T-helper 22 cell (primary cell): Measurements from ENCODE around the gene DDHD1.

Experiments
- DNase-seq: peaks from one replicate; pipeline ENCODE4 v3.0.0-alpha.2; 2020; ENCODE audit warnings: low read depth

The DDHD1 gene

DNA sequence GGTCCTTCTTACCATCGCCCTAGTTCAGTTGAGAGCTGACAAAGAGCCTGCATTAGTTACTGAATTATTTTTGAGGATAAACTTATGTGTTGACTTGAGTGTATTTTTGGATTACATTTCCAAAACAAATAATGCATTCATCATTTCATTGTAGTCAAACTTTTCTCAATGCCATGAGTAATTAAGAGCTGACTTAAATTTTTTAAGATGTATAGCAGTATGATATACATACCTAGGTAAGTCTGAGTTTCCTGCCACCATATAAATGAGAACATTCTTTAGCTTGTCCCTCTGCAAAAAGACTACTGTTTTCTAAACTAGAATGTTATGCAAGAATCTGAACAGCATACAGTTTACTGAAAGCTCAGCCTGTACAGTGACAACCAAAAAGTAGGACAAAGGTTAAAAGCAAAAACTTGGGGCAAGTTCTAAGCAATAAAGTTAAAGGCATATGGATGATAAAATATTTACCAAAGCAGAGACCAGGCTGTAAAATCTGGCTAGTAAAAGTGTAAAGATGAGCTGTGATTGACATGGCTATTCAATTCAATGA is 120.2 kb downstream of the DDHD1 start:
- no peak for DNase-seq

- DNase-seq = no peak
These were observed 120.8 kb downstream of the DDHD1 start for GRCh38 chr14:53032161-53032803.

DNA sequence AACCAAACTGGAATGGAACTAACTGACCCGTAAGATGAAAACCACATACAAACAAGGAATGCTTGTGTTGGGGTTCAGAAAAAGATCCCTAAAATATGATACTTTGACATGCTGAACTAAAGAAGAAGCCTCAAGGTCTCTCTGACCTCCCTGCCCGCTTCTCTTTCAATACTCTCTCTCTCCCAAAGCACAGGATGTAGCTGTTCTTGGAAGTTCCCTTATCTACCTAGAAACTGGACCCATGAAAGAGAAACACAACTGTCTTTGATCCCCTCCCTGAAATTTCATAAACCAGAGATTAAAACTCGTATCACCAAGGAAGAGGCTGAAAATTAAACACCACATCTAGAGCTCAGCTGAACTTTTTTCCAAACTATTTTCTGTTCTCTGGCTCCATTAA is 125.6 kb downstream of the DDHD1 start:
- no peak for DNase-seq

DNA sequence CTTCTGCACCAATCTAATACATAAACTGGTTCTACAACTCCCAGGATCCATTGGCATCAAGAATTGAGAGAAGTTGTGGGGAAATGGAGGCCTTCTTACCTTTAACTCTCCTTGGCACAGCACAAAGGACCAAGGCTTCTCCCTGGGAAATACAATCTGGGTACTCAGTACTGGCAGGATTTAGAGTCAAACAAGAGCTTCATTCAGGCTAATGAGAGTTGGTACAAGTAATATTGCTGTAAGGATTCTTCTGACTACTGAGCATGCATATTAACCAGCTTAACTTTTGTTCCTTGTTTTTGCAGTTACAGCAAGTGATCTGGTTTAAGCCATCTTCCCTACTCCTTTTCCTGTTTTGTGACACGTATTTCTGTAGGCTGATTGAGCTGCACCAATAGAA is 126.1 kb downstream of the DDHD1 start:
- DNase-seq = no peak

GRCh38 chr14:53023325-53023724 is 129.8 kb downstream of the DDHD1 start:
- no peak for DNase-seq

DNA sequence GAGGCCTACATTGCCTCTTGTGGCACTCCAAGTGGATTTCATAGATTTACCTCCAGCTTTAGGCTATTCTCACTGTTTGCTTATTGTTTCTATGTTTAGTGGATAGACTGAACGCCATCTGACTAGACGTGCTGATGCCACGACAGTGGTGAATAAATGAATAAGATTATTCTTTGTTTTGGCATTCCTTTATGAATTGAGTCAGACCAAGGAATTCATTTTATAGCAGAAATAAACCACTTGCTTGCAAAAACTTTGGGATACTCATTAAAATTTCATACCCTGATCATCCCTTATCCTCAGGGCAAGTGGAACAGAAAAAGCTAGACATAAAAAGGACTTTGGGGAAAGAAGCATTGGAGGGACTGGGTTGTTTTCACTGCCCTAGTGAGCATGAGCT is 130.5 kb downstream of the DDHD1 start:
- no peak for DNase-seq

GRCh38 chr14:53020193-53020932 is 132.8 kb downstream of the DDHD1 start:
- no peak for DNase-seq

GRCh38 chr14:53019406-53019805 is 133.7 kb downstream of the DDHD1 start:
- no peak for DNase-seq

DNA sequence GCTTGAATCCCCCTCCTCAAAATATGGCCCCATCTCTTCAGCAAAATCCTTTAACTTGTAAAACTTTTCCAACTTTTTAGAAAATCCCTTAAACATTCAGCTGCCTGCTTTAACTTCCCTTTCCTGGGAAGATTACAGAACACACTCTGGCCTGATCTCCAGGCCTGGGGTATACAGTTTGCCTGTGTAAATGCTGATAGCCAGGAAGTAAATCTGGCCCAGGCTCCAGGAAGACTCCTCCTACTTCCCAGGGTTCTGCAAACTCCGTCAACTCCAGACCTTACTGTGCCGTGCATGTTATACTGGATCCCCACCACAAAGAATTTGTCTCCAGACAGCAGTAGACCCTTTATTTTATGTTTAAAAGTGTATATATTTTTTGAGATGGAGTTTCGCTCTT is 135.3 kb downstream of the DDHD1 start:
- no peak for DNase-seq

DNA sequence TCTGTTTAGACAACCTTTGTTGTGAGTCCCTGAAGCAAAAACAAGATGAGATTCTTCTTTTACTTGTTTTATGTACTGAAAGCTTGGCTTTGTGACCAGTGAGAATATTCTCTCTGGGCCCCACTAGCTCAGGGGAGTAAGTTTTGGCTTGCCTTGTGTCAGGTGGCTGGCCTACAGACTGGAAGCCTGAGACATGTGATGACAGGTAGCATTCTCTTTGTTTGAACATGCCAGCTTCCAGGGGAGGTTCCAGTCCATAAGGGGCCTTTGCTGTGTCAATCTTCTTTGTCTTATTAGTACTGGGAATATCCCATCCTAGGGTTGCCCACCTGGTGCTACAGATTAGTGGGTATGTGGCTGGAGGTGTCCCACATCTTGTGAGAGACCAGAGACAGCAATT is 136.2 kb downstream of the DDHD1 start:
- DNase-seq = no peak

DNA sequence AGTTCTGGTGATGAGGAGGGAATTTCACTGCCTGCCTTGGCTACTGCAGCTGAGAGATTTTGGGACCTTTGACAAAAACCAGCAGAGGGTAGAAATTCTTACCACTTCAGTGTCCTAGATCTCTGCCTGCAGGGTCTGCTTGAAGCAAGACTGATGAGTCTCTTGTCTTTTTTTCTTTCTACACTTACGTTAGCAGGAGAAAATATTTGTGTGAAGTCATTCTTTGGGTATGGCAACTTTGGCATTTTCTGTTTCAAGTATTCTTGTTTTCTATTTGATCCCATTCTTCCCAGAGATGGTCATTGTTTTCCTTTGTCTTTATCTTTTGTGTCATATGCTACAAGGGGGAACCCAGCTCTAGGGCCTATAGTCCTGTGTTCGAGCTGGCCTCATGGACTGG is 136.6 kb downstream of the DDHD1 start:
- DNase-seq = no peak

DNA sequence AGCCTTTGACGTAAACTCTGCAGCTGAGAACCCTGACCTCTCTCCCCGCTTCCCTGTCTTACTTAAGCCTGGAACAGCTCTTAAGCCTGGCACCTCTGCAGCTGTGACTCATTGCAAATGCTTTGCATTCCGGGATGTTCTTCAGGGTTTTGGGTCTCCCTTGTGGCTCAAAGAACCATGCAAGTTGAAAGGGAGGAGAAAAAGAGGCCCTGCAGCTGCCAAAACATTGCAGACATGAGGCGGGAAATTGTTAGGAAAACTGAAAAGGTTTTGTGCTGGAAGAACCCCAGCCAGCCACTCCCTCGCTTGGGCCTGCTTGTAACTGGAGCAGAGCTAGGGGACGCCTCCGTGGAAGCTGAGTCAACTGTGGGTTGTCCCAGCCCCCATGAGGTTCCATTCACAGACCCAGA is 142.1 kb downstream of the DDHD1 start:
- no peak for DNase-seq

DNA sequence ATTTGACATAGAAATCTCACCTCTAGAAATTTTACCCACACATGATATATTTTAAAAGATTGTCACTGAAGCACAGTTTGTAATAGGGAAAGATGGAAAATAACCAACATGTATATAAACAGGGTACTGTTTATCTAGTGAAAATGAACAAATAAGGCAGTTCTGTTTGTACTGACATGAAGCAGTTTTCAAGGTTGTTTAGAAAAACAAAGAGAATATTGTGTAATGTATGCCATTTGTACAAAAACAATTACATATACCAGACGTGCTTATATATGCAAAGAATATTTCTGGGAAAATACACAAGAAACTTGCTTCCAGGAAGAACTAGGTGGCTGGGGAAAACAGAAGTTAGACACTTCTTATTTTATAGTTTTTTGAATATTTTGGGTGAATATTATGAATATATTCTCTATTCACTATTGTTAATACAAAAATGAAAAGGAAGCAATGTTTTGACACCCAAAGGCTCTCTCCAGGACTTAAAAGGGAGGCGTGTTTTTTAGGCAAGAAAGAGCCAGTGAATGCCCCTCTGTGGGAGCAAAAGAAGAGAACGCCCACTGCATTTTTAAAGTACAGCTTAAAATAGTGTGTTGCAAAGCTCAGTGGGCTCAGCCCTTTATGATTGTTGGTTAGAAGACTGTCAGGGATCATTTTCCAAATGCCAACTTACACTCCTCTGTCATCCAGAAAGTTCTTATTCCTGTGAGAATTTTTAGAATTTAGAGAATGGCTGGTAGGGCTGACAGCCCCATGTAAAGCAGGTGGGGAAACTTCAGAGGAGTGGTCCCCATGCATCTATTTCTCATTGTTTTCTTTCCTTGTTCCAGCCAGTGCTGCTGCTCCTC is 142.7 kb downstream of the DDHD1 start:
- DNase-seq = no peak

DNA sequence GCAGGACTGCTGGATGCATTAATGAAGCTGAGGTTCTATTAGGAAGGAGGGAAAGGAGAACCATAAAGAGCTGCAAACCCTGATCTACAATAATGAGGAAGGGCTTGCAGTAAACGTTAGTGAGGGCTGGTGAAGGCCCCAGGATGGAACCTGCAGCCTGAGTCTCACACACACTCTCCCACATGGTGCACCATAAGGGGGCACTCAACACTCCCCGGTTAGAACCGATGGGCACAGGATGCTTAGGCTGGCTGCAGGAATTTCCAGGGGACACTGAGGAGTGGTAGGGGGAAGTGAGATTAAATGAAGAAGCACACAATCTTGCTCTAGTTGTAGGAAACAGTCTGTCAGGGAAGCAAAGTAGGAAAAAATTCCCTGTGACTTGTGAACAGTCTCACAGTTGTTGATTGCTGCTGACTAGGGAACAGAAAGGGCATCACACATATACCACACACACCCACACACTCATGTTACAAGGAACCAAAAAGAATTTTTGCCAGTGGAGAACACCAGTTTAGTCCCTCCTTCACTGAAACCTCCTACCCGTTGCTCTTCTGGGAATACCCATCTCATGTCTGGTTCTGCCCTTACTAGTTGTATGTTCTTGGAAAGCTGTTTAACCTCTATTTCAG is 146.1 kb downstream of the DDHD1 start:
- no peak for DNase-seq

- no peak for DNase-seq
These were observed 148.1 kb downstream of the DDHD1 start for GRCh38 chr14:53004976-53005375.

DNA sequence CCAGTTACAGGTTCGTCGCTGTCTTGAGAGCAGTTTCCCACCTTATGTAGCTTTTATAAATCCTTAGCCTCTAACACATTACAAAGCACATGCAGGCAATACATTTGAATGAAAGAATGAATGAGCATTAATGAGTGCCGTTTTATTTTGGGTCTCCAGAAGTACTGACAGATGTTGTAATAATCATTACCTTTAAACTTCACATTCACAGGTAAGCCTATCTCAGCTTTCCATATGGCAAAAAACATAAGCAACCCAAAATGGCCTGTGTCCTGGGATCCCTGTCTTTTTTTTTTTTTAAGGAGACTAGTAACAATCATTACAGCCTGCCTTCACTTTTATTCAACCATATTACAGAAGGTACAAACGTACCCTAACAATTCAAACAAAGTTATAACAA is 149.3 kb downstream of the DDHD1 start:
- no peak for DNase-seq

- no peak for DNase-seq
These were observed 150.5 kb downstream of the DDHD1 start for GRCh38 chr14:53002576-53002975.

DNA sequence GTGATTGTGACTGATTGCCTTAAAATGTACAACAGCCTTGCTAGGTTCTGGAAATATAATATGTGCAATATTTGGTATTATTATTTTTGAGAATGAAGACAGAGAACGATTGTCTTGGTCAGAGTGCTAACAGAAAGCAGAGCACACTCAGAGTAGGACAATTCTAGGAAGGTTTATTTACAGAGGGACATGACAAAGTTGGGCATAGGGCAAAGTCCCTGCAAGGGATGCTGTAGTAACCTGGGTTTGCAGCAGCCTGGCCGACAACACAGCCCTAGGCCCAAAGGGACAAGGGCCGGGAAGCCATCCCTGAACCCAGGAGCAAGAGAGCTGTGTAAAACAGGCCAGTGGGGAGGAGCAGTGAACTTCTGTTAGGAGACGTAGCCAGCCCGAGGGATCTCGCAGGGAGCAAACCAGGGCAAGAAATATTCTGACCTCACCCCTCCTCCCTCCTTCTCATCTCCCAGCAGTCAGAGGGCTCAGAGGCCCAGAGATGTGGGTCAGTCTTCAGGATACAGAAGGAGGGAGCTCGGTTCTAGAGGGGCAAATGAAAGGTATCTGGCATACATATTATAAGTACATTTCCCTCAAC is 151.2 kb downstream of the DDHD1 start:
- no peak for DNase-seq

DNA sequence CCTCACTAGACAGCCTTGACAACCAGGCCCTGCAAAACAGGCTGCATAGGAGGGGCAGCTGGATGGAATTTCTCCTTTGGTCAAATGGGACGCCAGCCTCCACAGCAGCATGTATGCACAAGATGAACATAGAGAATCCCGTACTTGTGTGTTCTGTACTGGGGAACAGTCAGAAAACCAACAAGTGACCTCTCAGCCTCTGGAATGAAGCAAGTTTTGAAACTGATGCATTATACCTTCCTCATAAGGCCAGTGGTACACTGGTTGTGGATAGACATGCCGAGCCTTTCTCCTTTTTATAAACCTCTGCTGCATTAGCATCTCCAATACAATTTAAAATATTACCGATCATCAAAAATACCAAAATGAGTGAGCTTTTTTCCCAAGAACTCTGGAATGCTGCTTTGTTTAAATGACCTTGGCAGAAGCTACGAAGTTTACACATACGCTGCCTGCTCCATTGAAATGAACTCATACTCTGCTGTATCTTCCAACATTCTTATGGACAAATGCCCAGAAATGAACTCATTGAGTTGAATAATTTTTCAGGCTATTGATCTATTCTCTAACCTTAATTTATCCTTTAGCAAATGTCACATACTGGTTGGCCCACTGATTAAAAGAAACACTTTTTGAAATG is 154.6 kb downstream of the DDHD1 start:
- no peak for DNase-seq

DNA sequence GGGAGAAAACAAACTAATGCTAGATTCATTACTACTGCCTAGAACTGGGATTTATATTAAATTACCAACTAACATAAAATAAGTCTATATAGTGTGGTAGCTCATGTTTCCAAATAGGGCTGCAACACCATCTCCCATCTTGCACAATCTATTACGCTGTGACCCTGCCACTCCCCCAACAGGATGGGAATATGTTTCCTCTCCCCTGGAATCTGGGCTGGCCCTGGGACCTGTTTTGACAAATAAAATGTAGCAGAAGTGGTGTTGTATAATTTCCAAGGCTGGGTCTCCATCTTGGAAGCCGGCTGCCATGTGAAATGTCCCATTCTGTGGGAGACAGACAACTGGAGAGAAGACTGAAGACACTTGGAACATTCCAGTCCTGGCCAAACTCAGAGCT is 156.6 kb downstream of the DDHD1 start:
- no peak for DNase-seq

DNA sequence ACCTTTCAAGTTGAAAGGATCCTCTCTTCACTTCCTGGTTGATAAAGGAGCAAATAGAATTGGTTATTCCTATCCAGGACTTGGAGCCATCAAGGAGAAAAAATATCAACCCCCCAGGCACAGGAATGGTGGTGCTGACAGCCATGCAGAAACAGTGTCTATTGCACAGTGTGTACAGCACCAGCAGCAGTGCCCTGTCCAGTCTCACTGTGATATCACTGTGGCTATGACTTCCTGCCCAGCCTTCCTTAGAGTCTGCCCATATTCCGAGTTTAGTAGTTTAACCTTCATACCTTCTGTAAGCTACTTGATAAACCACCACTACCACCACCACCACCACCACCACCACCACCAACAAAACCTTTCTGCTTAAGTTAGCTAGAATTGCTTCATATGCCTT is 157.1 kb downstream of the DDHD1 start:
- no peak for DNase-seq
